Stimulated activated CD8-positive, alpha-beta memory T cell treated with anti-CD3 and anti-CD28 coated beads, Interleukin-15, amount 100 ng/mL, for 4 hours (primary cell): ENCODE data around the gene ENOX1.
"Not testable (repeated sequence)": the region's sequence is repeated elsewhere in the genome, so short reads cannot be mapped to it uniquely, and the experiment has no call there.

ENCODE experiments used
- DNase-seq, 2 donors: peaks; one replicate each; pipeline ENCODE4 v3.0.0-alpha.2; 2020; ENCODE audit warnings: low read depth in 2 of 2

ENOX1 gene

DNA sequence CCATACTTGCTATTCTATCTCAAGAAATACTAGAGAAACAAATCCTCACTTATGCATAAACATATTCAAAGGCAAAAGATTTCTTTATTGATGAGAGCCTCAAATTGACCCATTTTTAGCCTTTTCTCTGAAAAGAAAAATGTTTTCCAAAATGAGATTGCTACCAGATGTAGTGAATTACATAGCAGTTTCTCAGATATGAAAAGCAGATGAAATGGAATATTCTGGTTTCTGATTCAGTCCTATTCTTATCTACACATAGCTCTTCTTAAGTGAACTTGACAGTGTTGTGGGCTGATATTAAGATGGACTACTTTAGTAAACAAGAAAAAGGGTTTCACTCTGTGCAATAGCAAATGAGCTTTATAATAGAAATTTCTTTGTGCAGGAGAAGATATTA, 579.9 kb downstream of the ENOX1 start:
- DNase-seq, result no peak

DNA sequence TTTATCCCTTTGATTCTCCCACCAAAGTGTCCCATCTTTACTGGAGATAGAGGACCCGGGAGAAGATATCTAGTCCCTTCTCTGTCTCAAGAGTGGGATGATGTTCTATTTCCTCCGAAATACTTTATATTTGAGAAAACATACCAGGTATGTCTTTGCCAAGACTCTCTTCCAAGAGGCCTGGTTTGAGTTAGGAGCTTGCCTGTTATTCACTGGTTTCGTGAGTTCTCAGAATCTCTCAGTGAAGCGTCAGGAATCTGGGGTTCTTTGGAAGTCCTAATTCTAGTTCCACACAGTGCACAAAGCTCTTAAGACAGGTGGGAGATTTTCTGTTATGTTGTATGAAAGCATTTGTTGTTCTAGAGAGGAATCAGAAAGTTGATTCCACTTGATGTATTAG, 581.4 kb downstream of the ENOX1 start:
- no peak for DNase-seq

DNA sequence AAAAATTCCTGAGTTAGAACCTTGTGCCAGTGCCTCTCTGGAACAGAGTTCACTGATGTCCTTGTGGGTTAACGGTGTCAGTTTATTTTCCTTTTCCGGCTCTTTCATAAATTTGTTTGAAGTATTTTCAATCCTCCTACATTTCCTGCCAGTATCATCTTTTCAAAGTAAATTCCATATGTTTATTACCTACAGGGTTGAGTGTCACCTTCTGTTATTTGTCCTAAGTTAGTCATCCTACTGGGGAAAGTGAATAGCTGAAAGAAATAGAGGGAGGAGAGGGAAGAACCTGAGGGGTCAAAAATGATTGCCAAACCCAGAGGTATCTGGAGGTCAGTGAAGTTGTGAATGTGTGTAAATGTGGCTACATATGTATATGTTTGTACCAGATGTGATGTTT, 582.2 kb downstream of the ENOX1 start:
- DNase-seq, result no peak

DNA sequence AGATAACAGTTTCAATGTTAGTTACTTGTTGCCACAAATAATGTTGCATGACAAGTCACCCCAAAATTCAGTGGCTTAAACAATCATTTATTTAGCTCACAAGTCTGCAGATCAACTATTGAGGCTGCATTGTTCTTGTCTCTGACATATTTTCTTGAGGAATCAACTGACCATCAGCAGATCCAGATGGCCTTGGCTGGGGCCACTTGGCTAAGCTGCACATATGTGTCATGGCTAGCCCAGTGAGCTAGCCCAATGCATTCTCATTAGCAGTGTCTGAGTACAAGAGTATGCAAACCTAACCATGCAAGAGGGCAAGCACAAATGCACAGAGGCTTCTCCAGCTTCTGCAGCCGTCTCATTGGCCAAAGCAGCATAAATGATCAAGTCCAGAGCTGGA, 583.0 kb downstream of the ENOX1 start:
- DNase-seq, result no peak

DNA sequence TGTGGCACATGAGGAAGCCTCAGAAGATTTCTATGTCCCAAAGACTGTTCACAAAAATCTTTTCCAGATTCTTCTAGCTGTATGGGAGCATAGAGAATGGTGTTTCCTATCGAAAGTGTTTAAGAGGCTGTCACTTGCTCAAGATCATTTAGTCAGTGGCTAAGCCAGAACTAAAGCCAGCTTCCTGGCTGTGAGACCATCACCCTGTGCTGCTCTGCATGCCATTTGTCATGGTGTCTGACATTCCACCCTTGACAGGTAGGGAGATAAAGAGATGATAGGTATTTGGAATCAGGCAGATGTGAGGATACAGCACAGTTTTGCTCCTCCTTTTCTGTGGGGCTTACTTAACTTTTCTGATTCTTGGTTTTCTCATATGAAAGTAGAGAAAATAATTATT, 586.0 kb downstream of the ENOX1 start:
- DNase-seq, result no peak

DNA sequence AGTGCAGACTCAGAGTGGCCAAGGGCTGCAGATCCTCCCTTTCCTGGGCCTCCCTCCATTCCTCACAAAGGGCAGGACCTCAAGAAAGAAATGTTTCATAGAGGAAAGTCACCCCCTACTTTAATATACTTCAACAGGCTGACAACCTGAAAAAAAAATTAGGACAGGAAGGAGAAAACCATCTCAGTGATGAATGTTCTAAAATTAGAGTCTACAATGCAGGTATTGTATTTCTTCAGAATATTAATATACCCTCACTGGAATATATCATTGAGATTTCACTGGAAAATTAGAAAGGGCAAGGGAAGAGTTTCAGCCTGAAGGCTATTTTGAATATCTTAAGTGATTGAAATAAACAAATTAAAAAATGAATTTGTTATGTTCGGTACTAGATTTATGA, 586.5 kb downstream of the ENOX1 start:
- no peak for DNase-seq

DNA sequence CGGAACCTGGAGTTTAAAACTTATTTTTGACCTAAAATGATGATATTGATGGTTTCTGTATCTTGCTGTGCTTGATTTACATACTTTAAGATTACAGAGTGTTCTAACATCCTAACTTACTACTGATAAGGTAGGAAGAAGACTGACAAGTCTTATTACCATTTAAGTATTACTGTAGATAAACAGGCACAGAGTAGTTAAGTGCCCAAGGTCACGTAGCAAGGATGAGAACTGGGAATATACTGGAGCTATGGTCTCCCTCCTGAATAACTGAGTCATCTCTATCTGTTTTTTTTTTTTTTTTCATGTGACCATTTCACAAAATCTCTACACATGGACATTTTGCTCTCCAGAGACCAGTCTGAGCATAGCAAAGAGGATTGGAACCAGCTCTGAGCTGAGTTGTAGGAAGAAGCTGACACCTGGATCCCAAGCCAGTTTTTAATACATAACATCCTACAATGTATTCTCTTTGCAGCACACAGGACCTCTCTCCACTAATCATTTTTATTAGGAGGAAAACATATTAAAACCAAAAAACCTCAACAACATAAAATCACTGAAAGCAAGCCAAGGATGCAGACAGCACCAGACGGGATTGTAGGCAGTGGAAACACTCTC, 589.9 kb downstream of the ENOX1 start:
- DNase-seq, result no peak

DNA sequence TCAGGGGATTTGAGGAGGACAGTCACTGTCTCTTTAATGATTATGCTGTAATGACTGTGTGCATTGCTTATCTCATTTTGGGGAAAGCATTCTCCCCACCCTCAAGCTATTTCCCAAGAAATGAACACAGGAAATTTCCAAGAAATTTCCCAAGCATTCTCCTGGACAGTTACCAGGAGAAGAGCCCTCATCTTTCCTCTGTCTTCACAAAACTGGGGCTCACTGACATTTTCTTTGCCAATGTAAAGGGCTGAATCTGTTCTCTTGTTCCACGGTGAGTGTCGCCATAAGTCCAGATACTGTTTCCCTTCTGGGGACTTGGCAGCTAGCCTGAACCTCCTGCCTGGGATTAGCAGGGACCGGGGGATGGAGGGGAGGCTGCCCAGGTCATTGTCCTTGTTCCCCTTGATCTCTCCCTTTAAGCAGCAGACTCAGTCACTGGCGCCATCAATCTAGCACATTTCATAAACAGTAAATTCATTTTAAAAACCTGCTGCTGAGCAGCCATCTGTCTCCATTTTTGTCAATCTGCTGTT, 590.6 kb downstream of the ENOX1 start:
- no peak for DNase-seq

DNA sequence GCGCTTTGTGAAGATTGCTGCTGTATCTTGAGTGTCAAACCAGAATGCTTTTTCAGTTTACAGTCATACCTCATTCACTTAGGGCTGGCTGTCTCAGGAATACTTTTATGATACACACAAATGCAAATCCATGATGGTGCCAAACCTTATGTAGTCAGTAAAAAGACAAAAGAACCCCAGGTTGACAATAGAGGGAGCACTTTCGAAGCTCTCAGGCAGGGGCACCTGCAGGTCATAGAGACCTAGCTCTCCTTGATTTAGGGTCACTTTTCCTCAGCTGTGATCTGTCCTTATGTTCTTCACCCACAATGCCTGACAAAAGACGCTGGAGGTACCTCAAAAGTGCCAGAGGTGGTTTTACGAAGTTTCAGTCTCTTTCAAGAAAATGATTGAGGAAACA, 591.2 kb downstream of the ENOX1 start:
- DNase-seq, result no peak

DNA sequence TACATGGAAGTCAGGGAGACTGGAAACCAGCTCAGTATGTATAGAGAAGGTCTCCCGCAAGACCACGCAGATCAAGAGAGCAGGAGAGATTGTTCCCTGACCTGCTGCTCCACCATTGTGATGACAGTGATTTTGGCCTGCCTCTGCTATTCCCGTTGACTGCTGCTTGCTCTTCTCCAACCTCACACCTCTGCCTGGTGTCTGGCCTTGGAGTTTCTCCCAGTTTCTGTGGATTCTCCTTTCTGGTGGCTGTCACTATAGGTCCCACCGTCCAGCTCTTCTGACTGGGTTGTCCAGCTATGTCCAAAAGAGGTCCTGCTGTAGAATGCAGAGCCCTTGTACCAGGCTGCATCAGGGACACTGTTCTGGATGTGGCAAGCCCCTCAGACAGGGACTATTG, 591.7 kb downstream of the ENOX1 start:
- no peak for DNase-seq

DNA sequence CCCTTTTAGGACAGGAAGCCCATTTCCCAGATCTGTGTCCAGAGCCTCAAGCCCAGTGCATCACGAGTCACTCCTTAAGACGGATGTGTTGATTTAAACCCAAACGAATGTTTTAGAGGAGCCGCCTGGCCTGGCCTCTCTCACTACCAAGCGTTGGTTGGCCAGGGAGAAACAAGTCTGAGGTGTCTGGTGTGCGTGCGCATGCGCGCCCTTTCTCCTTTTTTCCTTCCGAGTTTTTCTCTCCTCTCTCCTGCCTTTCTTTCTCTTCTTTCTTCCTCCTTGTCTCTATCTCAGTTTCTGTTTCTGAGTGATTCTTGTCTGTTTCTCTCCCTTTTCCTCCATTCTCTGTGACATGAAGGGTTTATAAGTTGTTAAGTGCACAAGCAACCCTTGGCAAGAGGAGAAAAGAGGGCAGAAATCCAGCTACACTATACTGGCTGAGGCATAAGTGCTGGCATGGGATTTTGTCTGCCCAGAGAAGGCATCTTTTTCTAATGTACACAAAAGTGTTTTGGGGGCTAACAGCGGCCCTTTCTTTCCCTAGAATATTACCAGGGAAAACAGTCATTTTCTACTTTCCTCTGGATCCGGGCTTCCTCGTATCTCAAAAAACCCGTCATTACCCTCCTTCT, 592.9 kb downstream of the ENOX1 start:
- no peak for DNase-seq

DNA sequence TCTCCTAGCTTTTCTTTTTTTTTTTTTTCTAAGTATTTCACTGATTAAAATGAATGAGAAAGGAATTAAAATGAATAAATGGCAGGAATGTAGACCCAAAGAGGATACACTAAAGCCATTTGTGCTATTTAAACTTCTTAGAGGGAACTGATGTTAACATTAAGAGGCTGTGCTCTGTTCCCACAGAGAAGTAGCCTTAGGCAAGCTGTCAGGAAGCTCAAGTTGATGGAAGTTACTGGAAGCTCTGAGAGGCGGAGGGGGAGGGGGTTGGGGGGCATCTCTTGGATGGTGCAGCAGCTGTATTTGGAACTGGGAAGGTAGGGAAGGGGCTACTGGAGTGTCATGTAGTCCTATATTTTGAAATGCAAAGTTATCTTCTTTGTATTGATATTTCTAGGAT, 595.2 kb downstream of the ENOX1 start:
- no peak for DNase-seq

DNA sequence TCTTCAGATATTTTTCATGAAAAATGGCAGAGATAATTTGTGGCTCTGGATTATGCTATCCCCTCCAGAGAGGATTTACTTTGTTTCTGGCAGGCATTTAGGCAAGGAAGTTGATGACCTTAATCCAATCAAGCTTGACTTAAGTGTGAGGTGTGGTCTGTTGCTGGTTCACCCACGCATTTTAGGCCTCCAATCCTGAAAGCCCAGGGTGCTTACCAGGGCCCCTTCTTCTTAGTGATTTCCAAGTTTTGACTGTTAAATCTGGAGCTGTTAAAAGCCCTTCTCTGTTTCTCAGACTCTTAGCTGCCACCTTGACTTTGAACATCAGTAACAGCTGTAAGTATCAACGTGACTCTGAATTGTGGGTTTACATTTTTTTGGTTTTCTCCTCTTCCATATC, 601.5 kb downstream of the ENOX1 start:
- DNase-seq, result no peak

DNA sequence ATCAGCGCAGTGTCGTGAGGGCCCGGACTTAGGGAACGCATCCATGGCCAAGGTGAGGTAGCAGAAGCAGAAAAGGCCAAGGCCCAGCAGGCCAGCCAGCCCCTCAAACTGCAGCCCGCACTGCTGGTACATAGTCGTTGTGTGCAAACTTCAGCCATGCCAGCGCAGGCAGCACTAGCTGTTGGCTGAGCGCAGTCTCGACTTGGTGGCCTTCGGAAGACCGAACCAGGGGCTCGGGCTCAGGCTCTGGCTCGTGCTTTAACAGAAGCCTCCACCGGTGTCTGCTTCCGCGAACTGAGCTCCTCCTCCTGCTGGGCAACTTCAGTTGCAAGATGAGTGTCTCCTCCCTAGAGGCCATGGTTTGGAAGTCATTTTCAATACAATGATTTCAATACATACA, 605.9 kb downstream of the ENOX1 start:
- no peak for DNase-seq

DNA sequence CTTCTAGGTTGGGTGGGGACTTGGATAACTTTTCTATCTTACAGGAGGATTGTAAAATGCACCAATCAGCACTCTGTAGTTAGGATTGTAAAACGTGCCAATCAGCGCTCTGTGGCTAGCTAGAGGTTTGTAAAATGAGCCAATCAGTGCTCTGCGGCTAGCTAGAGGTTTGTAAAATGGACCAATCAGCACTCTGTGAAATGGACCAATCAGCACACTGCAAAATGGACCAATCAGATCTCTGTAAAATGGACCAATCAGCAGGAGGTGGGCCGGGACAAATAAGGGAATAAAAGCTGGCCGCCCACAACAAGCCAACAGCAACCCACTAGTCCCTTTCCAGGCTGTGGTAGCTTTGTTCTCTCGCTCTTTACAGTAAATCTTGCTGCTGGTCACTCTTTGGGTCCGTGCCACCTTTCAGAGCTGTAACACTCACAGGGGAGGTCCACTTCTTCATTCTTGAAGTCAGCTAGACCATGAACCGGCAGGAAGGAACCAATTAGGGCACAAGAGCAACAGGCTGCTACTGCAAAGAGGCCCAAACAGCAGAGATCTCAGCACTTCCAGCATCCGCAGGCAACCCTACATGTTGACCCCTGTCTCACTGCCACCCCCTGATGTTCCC, 606.6 kb downstream of the ENOX1 start:
- DNase-seq, result no peak

DNA sequence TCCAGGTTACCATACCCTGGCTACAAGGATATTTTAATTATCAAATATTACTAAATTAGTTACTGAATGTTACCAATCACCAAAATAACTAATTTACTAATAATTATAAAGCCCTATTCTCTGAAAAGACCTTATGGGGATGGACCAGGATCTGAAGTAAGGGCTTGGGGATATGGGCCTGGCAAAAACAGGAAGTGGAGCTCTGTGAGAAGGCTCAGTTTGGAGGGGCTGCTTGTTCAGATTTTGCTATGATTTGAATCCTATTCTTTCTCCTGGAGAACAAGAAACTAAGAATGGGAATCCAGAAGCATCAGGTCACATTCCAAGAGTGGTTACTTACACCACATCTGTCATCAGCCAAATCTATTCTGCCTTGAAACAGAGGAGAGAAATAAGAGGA, 615.3 kb downstream of the ENOX1 start:
- no peak for DNase-seq

DNA sequence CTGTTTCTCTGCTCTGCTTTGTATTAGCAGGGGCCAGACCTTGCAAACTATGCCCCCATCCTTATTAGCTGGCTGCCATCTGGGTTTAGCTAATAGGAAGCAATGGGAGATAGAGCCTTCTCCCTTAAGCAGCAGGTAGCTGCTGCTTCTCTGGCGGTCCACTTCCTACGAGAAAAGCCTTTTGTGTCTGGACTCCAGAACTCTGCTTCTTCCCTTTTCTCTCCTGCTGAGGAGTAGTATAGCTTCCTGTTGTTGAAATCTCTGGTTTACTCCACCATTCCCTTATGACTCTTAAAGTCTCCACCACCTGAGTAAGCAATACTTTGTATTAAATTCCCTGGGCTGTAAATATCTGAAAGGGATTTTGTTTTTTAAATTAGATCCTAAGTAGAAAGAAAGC, 616.3 kb downstream of the ENOX1 start:
- DNase-seq, result no peak

DNA sequence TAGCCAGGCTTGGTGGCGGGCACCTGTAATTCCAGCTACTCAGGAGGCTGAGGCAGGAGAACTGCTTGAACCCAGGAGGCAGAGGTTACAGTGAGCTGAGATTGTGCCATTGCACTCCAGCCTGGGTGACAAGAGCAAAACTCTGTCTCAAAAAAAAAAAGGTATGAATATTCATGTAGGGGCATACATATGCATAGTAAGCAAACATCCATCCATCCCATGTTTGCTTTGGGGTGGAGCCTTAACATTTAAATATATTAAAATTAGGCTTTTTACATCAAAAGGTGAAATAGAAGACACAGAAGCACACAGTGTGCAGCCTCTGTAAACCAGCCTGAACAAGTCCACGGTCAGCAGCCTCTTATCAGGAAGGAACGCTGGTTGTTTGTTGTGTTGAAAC, 618.3 kb downstream of the ENOX1 start:
- DNase-seq, result not testable (repeated sequence)

DNA sequence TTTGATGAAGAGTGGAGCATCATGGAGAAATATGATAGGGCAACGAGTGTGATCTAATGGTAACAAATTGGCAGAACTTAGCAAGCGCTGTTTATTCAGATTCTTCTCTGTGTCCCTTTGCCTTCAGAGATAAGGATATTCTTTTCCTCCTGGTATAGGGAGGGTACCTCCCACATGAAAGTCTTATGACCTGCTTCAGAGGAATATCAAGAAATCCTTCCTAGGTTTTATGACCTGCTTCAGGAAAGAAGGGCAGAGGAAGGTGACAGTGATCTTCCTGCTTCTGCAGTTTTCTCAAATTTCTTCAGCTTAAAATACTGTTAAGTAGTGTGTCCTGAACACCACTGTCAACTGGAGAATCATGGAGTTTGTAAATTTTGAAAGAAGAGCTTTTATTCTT, 619.0 kb downstream of the ENOX1 start:
- DNase-seq, result no peak

DNA sequence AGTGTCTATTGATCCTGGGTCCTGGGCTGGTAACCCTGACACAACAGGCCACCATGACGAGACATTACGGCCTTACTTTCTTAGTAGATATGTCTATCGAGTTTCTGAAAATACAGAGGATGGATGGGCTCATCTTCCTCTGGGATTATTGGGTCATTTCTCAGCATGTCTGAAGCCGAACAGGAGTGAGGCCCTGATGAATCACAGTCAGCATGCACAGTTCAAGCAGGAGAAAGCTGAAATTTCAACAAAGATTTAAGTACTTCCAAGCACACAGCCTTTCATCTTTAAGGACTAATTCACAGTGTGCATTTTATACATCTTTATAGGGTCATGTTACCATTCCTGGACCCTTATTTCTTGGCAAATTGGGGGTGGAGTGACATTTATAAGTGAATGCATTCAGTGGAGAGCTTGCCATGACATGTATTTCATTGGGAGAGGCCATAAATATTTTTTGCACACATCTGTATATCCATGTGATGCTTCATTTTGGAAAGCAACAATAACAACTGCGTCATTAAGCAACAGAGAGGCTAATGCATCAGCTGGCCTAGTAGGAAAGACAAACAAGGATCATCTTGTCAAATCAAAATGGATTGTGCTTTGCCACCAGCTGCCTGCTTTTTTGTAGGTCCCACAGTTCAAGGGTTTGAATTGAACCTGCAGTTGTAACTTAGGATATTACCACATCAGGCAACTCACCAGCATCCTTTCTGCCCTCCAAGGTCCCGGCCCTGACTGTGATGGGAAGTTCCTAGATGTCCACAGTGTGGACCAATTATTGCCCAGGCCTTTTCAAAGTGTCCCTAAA, 619.9 kb downstream of the ENOX1 start:
- no peak for DNase-seq
